ENCODE measurements around the gene GOLGA6L10.
"Not testable (repeated sequence)": the region's sequence is repeated elsewhere in the genome, so short reads cannot be mapped to it uniquely, and the experiment has no call there.

GRCh38 chr15:82343851-82344250 is 5.4 kb downstream of the GOLGA6L10 start:
- not testable (repeated sequence) for TF ChIP-seq POLR2A, CTCF (IDR thresholded peaks at IDR 0.05)
